Measurements from ENCODE around the gene TACC2. TPM values are rescaled to one million over a fixed set of nuclear protein-coding genes. Genes with fewer than 3 reads are reported as not detected.

The TACC2 gene
- total RNA-seq, 1 experiment from 2014 or later = not detected

- H3K36me3 ChIP-seq (ENCODE audit: insufficient read depth, low read length) = no peaks in the 10 kb centered on the region
- H3K4me2 ChIP-seq (ENCODE audit: low read depth, low read length, poor library complexity, severe bottlenecking) = no peak overlapping the region
- no peak overlapping the region for H3K4me3 ChIP-seq (ENCODE audit: low read length)
- H3K9ac ChIP-seq (ENCODE audit: low read length) = no peak overlapping the region
- no peaks in the 10 kb centered on the region for H4K20me1 ChIP-seq (ENCODE audit: insufficient read depth, low read depth, low read length)
- H3K4me1 ChIP-seq (ENCODE audit: low read length) = no peaks in the 10 kb centered on the region
- no peak for DNase-seq
- H3K27me3 ChIP-seq (ENCODE audit: low read length) = no peaks in the 10 kb centered on the region
- no peak overlapping the region for H3K27ac ChIP-seq (ENCODE audit: low read length)
- H2AFZ ChIP-seq (ENCODE audit: low read length) = no peak overlapping the region
- no peaks in the 10 kb centered on the region for H3K79me2 ChIP-seq (ENCODE audit: low read length)
- no peaks in the 10 kb centered on the region for H3K9me3 ChIP-seq (ENCODE audit: low read length)
- H3K9me2 ChIP-seq (replicated peaks; ENCODE audit: insufficient read depth, low read length) = no peaks in the 10 kb centered on the region
Observed at GRCh38 chr10:122255509-122256301, 266.7 kb downstream of the TACC2 start.

DNA sequence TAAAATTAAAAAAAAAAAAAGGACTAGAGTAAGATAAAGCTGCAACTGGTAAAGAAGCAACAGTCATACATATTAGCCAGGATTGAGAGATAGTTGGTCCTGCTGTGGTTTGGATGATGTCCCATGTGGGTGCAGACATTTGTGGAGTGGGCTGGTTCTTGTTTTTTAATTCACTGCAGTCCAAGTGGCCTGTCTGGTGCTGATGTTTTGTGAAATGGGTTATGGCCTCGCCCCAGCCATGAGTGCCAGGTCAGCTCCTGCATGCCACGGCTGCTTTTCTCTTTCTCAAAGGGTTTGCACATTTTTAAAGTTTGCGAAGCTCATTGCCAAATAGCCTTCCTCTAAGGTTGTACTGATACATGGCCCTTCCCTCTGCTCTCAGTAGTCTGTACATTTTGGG, 268.1 kb downstream of the TACC2 start:
- Histone ChIP-seq H3K4me3 (ENCODE audit: low read length) (no peak overlapping the region), H3K36me3 (ENCODE audit: insufficient read depth, low read length) (no peaks in the 10 kb centered on the region), H3K9ac (ENCODE audit: low read length) (no peak overlapping the region), H3K79me2 (ENCODE audit: low read length) (no peaks in the 10 kb centered on the region), H3K4me1 (ENCODE audit: low read length) (no peaks in the 10 kb centered on the region), H3K9me2 (replicated peaks; ENCODE audit: insufficient read depth, low read length) (no peaks in the 10 kb centered on the region), H2AFZ (ENCODE audit: low read length) (no peak overlapping the region), H3K27ac (ENCODE audit: low read length) (no peak overlapping the region), H3K27me3 (ENCODE audit: low read length) (no peaks in the 10 kb centered on the region), H3K9me3 (ENCODE audit: low read length) (no peaks in the 10 kb centered on the region), H3K4me2 (ENCODE audit: low read depth, low read length, poor library complexity, severe bottlenecking) (no peak overlapping the region), H4K20me1 (ENCODE audit: insufficient read depth, low read depth, low read length) (no peaks in the 10 kb centered on the region)
- no peak for DNase-seq

DNA sequence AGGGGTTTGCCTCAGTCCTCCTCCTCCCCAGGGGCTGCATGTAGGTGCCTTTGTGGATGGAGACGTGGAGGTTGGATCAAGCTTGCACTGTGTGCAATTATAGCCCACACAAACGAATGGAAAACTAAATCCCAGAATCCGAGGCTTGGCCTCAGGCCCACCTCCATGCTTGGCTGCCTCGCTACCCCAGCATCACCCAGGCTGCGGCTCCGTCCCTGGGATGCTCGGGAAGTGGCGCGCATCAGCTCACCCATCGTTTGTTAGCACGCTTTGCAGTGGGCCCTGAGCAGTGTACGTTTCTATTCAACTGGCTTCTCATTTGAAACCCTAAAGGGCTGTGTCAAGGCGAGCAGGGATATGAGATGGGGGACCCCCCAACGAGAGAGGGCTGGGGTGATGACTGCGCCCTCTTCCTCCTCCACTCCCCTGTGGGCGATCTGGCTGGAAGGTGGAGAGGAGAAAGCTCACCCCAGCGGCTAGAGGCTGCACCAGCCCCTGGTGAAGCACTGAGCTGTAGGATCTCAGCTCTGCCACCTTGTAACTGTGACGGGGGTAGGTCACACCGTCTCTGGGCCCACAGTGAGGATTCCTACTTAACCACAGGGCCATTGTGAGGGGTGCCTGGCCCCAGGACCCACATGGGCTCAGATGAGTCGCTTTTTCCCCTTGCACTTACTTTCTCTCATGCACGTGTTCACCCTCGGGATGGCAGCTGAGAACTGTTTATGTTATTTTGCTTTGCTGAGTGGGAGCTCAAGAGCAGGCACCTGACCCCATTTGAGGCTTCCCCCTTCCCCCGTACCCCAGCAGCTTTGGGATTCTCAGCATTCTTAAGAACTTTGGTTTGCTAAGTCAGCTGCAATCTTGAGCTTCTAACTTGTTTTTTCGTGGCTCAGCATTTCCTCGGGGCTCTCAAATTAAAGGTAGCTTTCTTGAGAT, 269.4 kb downstream of the TACC2 start:
- Histone ChIP-seq H3K4me2 (ENCODE audit: low read depth, low read length, poor library complexity, severe bottlenecking) (no peak overlapping the region), H3K9ac (ENCODE audit: low read length) (no peak overlapping the region), H3K9me2 (replicated peaks; ENCODE audit: insufficient read depth, low read length) (no peaks in the 10 kb centered on the region), H3K79me2 (ENCODE audit: low read length) (no peaks in the 10 kb centered on the region), H3K27me3 (ENCODE audit: low read length) (no peaks in the 10 kb centered on the region), H3K9me3 (ENCODE audit: low read length) (no peaks in the 10 kb centered on the region), H3K4me3 (ENCODE audit: low read length) (no peak overlapping the region), H3K27ac (ENCODE audit: low read length) (no peak overlapping the region), H3K4me1 (ENCODE audit: low read length) (no peaks in the 10 kb centered on the region), H3K36me3 (ENCODE audit: insufficient read depth, low read length) (no peaks in the 10 kb centered on the region), H2AFZ (ENCODE audit: low read length) (no peak overlapping the region), H4K20me1 (ENCODE audit: insufficient read depth, low read depth, low read length) (no peaks in the 10 kb centered on the region)
- DNase-seq = no peak

DNA sequence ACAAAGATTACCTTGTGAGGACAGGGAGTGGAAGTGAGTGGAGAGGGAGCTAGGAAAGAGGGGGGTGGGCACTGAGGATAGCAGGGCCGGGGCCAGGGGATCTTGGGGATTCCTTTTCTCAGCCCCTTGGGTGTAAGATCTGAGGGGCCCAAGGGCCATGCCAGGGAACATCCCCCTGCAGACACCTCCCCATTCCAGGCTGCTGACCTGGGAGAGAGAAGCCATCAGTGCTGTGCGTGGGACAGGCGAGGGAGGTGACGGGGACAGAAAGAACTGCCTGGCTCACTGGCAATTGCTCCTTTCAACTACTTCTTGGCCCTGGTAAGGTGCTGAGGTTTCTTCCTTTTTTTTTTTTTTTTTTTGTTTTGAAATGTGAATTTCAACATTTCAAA, 270.1 kb downstream of the TACC2 start:
- Histone ChIP-seq H3K4me3 (ENCODE audit: low read length) (no peak overlapping the region), H4K20me1 (ENCODE audit: insufficient read depth, low read depth, low read length) (no peaks in the 10 kb centered on the region), H2AFZ (ENCODE audit: low read length) (no peak overlapping the region), H3K27me3 (ENCODE audit: low read length) (no peaks in the 10 kb centered on the region), H3K36me3 (ENCODE audit: insufficient read depth, low read length) (no peaks in the 10 kb centered on the region), H3K4me2 (ENCODE audit: low read depth, low read length, poor library complexity, severe bottlenecking) (no peak overlapping the region), H3K9ac (ENCODE audit: low read length) (no peak overlapping the region), H3K9me3 (ENCODE audit: low read length) (no peaks in the 10 kb centered on the region), H3K79me2 (ENCODE audit: low read length) (no peaks in the 10 kb centered on the region), H3K9me2 (replicated peaks; ENCODE audit: insufficient read depth, low read length) (no peaks in the 10 kb centered on the region), H3K27ac (ENCODE audit: low read length) (no peak overlapping the region), H3K4me1 (ENCODE audit: low read length) (no peaks in the 10 kb centered on the region)
- DNase-seq = no peak

- no peaks in the 10 kb centered on the region for H3K79me2 ChIP-seq (ENCODE audit: low read length)
- DNase-seq = no peak
Observed at GRCh38 chr10:122261584-122261983, 272.6 kb downstream of the TACC2 start.

DNA sequence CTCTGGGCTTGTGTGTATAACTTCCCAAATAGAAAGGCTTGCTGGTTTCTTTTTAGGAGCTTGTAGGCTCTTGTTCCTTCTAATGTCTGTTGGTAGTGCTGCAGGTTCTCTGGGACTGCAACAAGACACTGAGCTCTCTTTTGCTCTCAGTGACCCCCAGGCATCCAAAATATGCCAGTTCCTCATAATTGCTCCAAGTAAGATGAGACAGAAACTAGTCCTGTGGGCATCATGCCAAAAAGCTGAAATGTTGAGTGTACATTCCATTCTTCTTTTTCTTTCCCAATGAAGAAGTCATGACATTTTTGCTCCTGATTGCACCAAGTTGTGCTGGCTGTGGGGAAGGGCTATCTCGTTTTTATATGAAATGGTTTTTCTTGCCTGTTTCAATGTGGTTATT, 275.0 kb downstream of the TACC2 start:
- Histone ChIP-seq H3K9me2 (replicated peaks; ENCODE audit: insufficient read depth, low read length) (no peaks in the 10 kb centered on the region), H3K79me2 (ENCODE audit: low read length) (no peaks in the 10 kb centered on the region), H3K4me2 (ENCODE audit: low read depth, low read length, poor library complexity, severe bottlenecking) (no peak overlapping the region), H3K9me3 (ENCODE audit: low read length) (no peaks in the 10 kb centered on the region), H3K36me3 (ENCODE audit: insufficient read depth, low read length) (no peaks in the 10 kb centered on the region), H3K27ac (ENCODE audit: low read length) (no peak overlapping the region), H3K4me3 (ENCODE audit: low read length) (no peak overlapping the region), H2AFZ (ENCODE audit: low read length) (no peak overlapping the region), H3K27me3 (ENCODE audit: low read length) (no peaks in the 10 kb centered on the region), H3K4me1 (ENCODE audit: low read length) (no peaks in the 10 kb centered on the region), H3K9ac (ENCODE audit: low read length) (no peak overlapping the region), H4K20me1 (ENCODE audit: insufficient read depth, low read depth, low read length) (no peaks in the 10 kb centered on the region)
- DNase-seq = no peak

More at GRCh38 chr10:122261584-122261983, 272.6 kb downstream of the TACC2 start:
- Histone ChIP-seq H3K4me2 (ENCODE audit: low read depth, low read length, poor library complexity, severe bottlenecking) (no peak overlapping the region), H3K27ac (ENCODE audit: low read length) (no peak overlapping the region), H3K36me3 (ENCODE audit: insufficient read depth, low read length) (no peaks in the 10 kb centered on the region), H3K9me3 (ENCODE audit: low read length) (no peaks in the 10 kb centered on the region), H3K4me3 (ENCODE audit: low read length) (no peak overlapping the region), H2AFZ (ENCODE audit: low read length) (no peak overlapping the region), H3K9ac (ENCODE audit: low read length) (no peak overlapping the region), H3K4me1 (ENCODE audit: low read length) (no peaks in the 10 kb centered on the region), H3K27me3 (ENCODE audit: low read length) (no peaks in the 10 kb centered on the region), H3K9me2 (replicated peaks; ENCODE audit: insufficient read depth, low read length) (no peaks in the 10 kb centered on the region), H4K20me1 (ENCODE audit: insufficient read depth, low read depth, low read length) (no peaks in the 10 kb centered on the region)

- Histone ChIP-seq H3K27ac (ENCODE audit: low read length) (no peak overlapping the region), H3K79me2 (ENCODE audit: low read length) (no peaks in the 10 kb centered on the region), H2AFZ (ENCODE audit: low read length) (no peak overlapping the region), H3K27me3 (ENCODE audit: low read length) (no peaks in the 10 kb centered on the region), H3K4me2 (ENCODE audit: low read depth, low read length, poor library complexity, severe bottlenecking) (no peak overlapping the region), H3K4me3 (ENCODE audit: low read length) (no peak overlapping the region), H4K20me1 (ENCODE audit: insufficient read depth, low read depth, low read length) (no peaks in the 10 kb centered on the region), H3K9ac (ENCODE audit: low read length) (no peak overlapping the region), H3K4me1 (ENCODE audit: low read length) (no peaks in the 10 kb centered on the region), H3K9me3 (ENCODE audit: low read length) (no peaks in the 10 kb centered on the region), H3K9me2 (replicated peaks; ENCODE audit: insufficient read depth, low read length) (no peaks in the 10 kb centered on the region), H3K36me3 (ENCODE audit: insufficient read depth, low read length) (no peaks in the 10 kb centered on the region)
- DNase-seq = no peak
Observed at GRCh38 chr10:122264436-122264835, 275.5 kb downstream of the TACC2 start.

- Histone ChIP-seq H3K4me2 (ENCODE audit: low read depth, low read length, poor library complexity, severe bottlenecking) (no peak overlapping the region), H2AFZ (ENCODE audit: low read length) (no peak overlapping the region), H3K79me2 (ENCODE audit: low read length) (no peaks in the 10 kb centered on the region), H3K27me3 (ENCODE audit: low read length) (no peaks in the 10 kb centered on the region), H3K27ac (ENCODE audit: low read length) (no peak overlapping the region), H3K9ac (ENCODE audit: low read length) (no peak overlapping the region), H3K9me3 (ENCODE audit: low read length) (no peaks in the 10 kb centered on the region), H3K4me1 (ENCODE audit: low read length) (no peaks in the 10 kb centered on the region), H3K4me3 (ENCODE audit: low read length) (no peak overlapping the region), H4K20me1 (ENCODE audit: insufficient read depth, low read depth, low read length) (no peaks in the 10 kb centered on the region), H3K36me3 (ENCODE audit: insufficient read depth, low read length) (no peaks in the 10 kb centered on the region), H3K9me2 (replicated peaks; ENCODE audit: insufficient read depth, low read length) (no peaks in the 10 kb centered on the region)
- DNase-seq = no peak
Observed at GRCh38 chr10:122264931-122265330, 276.0 kb downstream of the TACC2 start.
